C4-2B (cell line): ENCODE measurements around the gene GLI1.
"Not testable (repeated sequence)": the region's sequence is repeated elsewhere in the genome, so short reads cannot be mapped to it uniquely, and the experiment has no call there.

Experiments
- H3K27ac ChIP-seq: fragments of 450-650 bp; 2 replicates; pipeline ENCODE4 v1.5.1; 2017
- CTCF ChIP-seq: fragments of 450-650 bp; conservative IDR thresholded peaks from 2 replicates; pipeline ENCODE4 v1.5.1; 2017; ENCODE audit warnings: mild to moderate bottlenecking
- ZFX ChIP-seq: fragments of 450-650 bp; IDR thresholded peaks from 2 replicates; pipeline ENCODE4 v1.6.1; 2017

Gene GLI1

GRCh38 chr12:57500213-57500612 is 40.6 kb downstream of the GLI1 start:
- no peak overlapping the region for H3K27ac ChIP-seq
- no peak for TF ChIP-seq CTCF
- no peak for TF ChIP-seq ZFX

GRCh38 chr12:57502311-57502969 is 42.9 kb downstream of the GLI1 start:
- not testable (repeated sequence) for H3K27ac ChIP-seq

- H3K27ac ChIP-seq, result not testable (repeated sequence)
Observed at GRCh38 chr12:57506541-57506940, 47.0 kb downstream of the GLI1 start.

GRCh38 chr12:57507796-57508195 is 48.2 kb downstream of the GLI1 start:
- not testable (repeated sequence) for H3K27ac ChIP-seq

- no peak for TF ChIP-seq CTCF
- TF ChIP-seq ZFX, result no peak
- no peak overlapping the region for H3K27ac ChIP-seq
Observed at GRCh38 chr12:57511161-57511560, 51.6 kb downstream of the GLI1 start.

- no peak overlapping the region for H3K27ac ChIP-seq
- no peak for TF ChIP-seq CTCF
- no peak for TF ChIP-seq ZFX
Observed at GRCh38 chr12:57511588-57512325, 52.2 kb downstream of the GLI1 start.

GRCh38 chr12:57512665-57513064 is 53.1 kb downstream of the GLI1 start:
- H3K27ac ChIP-seq, result no peak overlapping the region
- no peak for TF ChIP-seq CTCF
- TF ChIP-seq ZFX, result no peak

- H3K27ac ChIP-seq, result no peak overlapping the region
- no peak for TF ChIP-seq CTCF
- TF ChIP-seq ZFX, result no peak
Observed at GRCh38 chr12:57513266-57513665, 53.7 kb downstream of the GLI1 start.

- H3K27ac ChIP-seq, result not testable (repeated sequence)
Observed at GRCh38 chr12:57513677-57514076, 54.1 kb downstream of the GLI1 start.

- peak overlapping the region; percentile 74 for H3K27ac ChIP-seq
Observed at GRCh38 chr12:57514246-57514645, 54.7 kb downstream of the GLI1 start.
